Vagina (tissue), 2 donors: ENCODE data around the gene ZC3H12D. TPM values are rescaled to one million over a fixed set of nuclear protein-coding genes. Genes with fewer than 3 reads are reported as not detected.

Experiments used
- DNase-seq, 2 donors: peaks; one replicate each; pipeline ENCODE4 v3.0.0-alpha.2; 2017; ENCODE audit errors: extremely low spot score in 2 of 2
- H3K27ac ChIP-seq: fragments of 200-600 bp; sonication (generic); one replicate; pipeline ENCODE4 v1.5.1; 2019
- H3K27me3 ChIP-seq: fragments of 200-600 bp; sonication (generic); one replicate; pipeline ENCODE4 v1.5.1; 2019
- H3K36me3 ChIP-seq, 2 donors: fragments of 200-600 bp; sonication (generic); one replicate each; pipeline ENCODE4 v1.5.1; 2017 to 2019
- H3K4me1 ChIP-seq: fragments of 200-600 bp; sonication (generic); one replicate; pipeline ENCODE4 v1.5.1; 2019
- H3K4me3 ChIP-seq, 2 donors: fragments of 200-600 bp; sonication (generic); 1 replicate in 1 of 2; 2 replicates in 1 of 2; pipeline ENCODE4 v1.5.1; 2016 to 2019
- H3K9me3 ChIP-seq: fragments of 200-600 bp; sonication (generic); one replicate; pipeline ENCODE4 v1.5.1; 2019
- POLR2A ChIP-seq, 2 donors: fragments of 450-650 bp; IDR thresholded peaks; one replicate each; pipeline ENCODE4 v1.6.1; 2017; ENCODE audit warnings: antibody characterized with exemption in 2 of 2, mild to moderate bottlenecking in 2 of 2, moderate library complexity in 2 of 2
- POLR2AphosphoS5 ChIP-seq, 2 donors: sonication (generic); formaldehyde crosslinking; IDR thresholded peaks; one replicate each; pipeline ENCODE4 v1.9.0; 2017; ENCODE audit warnings: antibody characterized with exemption in 2 of 2, mild to moderate bottlenecking in 2 of 2, low read depth in 1 of 2; ENCODE audit not compliant: insufficient read depth in 1 of 2
- intact Hi-C: fragments of 100-400 bp; cut with DNase I; formaldehyde crosslinking; loops from one replicate; pipeline ENCODE4 v1.15.1; 2023
- total RNA-seq: library from RNA; depleted of rRNA; stranded (reverse); fragments of >200 nt; gene quantifications from one replicate; pipeline ENCODE4 v1.2.3, GENCODE V29; 2016
- TF ChIP-seq, protein P1 (sequence below), 3 experiments: fragments of 450-650 bp in 2 of 3; fragments of 200-600 bp in 1 of 3; sonication (generic) in 1 of 3; IDR thresholded peaks; one replicate each; pipeline ENCODE4 v1.5.1; 2017 to 2019; ENCODE audit warnings: antibody characterized with exemption in 3 of 3, mild to moderate bottlenecking in 2 of 3, moderate library complexity in 2 of 3

ZC3H12D gene
- 2.2 TPM for total RNA-seq

DNA sequence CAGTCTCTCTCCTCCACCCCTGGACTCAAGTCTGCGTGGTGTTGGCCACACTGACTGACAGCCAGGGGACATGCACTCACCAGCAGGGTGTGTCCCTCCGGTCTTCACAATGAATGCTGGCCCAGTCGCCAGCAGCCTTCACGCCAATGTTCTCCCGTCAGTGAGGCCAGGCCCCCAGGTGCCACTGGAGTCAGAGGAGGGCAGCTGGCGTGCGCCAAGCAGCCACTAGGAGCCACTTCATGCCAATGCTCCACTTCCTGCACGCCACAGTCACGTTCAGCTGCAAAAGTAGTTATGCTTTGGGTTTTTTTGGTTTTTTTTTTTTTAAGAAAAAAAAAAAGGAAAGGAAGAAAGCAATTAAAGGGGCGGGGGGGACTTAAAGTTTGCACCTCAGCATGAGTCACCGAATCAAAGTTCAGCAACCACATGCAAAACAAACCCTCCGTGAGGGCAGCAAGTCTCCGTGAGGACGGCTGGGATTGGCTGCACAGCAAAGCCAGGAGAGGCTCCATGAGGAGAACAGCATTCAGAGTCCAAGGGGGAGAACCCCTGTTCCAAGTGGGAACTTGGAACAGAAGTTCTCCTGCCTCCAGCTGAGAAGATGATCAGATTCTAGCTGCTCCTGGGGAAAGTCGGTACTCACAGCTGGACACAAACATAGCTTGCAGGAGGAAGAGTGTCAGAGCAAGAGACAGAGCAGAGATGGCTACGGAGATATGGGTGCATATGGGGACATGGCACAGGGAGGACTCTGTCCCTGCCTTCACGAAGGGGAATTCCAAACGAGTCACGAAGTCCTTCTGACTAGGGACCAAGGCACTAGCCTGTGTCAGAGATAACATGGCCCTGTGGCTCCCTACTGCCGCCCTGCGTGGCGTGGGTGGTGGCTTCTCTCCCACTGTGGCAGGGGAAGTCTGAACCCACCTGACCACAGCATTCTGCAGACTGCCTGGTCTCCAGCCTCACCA, at the start of gene ZC3H12D:
ZC3H12D (minus strand) TSS at position 282 of the 968 bp plus-strand sequence. CDS start 10,471 bp downstream, outside the sequence.
- Histone ChIP-seq H3K27me3 (no peaks in the 10 kb centered on the region), H3K36me3 (no peaks in the 10 kb centered on the region), H3K9me3 (no peaks in the 10 kb centered on the region), H3K27ac (peak within 1 kb of the TSS; percentile 20), H3K4me1 (peaks cover 17% of the 10 kb centered on the region), H3K4me3 (peak within 1 kb of the TSS in 1 of 2 donors; percentile 17)
- TF ChIP-seq, protein P1, sequence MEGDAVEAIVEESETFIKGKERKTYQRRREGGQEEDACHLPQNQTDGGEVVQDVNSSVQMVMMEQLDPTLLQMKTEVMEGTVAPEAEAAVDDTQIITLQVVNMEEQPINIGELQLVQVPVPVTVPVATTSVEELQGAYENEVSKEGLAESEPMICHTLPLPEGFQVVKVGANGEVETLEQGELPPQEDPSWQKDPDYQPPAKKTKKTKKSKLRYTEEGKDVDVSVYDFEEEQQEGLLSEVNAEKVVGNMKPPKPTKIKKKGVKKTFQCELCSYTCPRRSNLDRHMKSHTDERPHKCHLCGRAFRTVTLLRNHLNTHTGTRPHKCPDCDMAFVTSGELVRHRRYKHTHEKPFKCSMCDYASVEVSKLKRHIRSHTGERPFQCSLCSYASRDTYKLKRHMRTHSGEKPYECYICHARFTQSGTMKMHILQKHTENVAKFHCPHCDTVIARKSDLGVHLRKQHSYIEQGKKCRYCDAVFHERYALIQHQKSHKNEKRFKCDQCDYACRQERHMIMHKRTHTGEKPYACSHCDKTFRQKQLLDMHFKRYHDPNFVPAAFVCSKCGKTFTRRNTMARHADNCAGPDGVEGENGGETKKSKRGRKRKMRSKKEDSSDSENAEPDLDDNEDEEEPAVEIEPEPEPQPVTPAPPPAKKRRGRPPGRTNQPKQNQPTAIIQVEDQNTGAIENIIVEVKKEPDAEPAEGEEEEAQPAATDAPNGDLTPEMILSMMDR (IDR thresholded peaks at IDR 0.05), result no peak
- TF ChIP-seq POLR2AphosphoS5 (IDR thresholded peaks at IDR 0.05; ENCODE audit: insufficient read depth in 1 of 2, low read depth in 1 of 2), result peak in 1 of 2 donors; percentile 25
- intact Hi-C loops, result no loop called here
- DNase-seq, result no peak

DNA sequence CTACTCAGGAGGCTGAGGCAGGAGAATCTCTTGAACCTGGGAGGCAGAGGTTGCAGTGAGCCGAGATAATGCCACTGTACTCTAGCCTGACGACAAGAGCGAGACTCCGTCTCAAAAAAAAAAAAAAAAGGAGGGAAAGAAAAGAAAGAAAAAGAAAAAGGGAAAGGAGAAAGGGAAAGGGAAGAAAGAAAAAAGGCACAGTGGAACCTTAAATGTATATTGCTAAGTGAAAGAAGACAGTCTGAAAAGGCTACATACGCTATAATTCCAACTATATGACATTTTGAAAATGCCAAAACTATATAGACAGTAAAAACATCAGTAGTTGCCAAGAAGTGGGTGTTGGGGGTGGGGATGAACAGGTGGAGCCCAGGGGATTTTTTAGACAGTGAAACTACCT, 44.8 kb upstream of the ZC3H12D start:
- intact Hi-C loops, result no loop called here
- DNase-seq, result no peak
- no peaks in the 10 kb centered on the region for H3K4me1 ChIP-seq
- no peak overlapping the region for H3K4me3 ChIP-seq
- no peaks in the 10 kb centered on the region for H3K27me3 ChIP-seq
- no peaks in the 10 kb centered on the region for H3K9me3 ChIP-seq
- no peak overlapping the region for H3K27ac ChIP-seq
- H3K36me3 ChIP-seq, result peaks cover 0 to 81% of the 10 kb centered on the region in 2 donors
- TF ChIP-seq, protein P1 (IDR thresholded peaks at IDR 0.05), result no peak

DNA sequence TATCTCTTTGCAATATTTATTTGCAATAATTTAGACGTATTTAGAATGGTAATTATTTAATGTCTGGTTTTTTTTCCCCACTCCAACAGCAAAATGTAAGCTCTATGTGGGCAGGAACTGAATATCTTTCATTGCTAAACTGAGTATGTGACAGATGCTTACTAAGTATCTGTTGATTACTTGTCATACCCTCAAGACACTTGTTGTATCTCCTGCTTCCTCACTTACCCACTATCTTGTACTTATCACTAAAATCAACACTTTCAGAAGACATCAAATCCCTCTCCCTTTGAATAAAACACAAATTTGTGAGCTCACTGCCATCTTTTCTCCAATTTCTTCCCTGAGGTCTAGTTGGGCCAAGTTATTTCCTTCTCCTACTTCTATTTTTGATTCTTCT, 30.7 kb upstream of the ZC3H12D start:
- DNase-seq, result no peak
- Histone ChIP-seq H3K4me1 (no peaks in the 10 kb centered on the region), H3K27me3 (no peaks in the 10 kb centered on the region), H3K9me3 (no peaks in the 10 kb centered on the region), H3K4me3 (no peak overlapping the region), H3K27ac (no peak overlapping the region), H3K36me3 (peaks cover 0 to 24% of the 10 kb centered on the region in 2 donors)
- intact Hi-C loops, result loop anchor here (5.0 to 10.0 kb wide), 4 partner anchors 81 to 481 kb away; partner anchors contain the start of gene TAB2
- no peak for TF ChIP-seq POLR2AphosphoS5 (IDR thresholded peaks at IDR 0.05; ENCODE audit: insufficient read depth in 1 of 2, low read depth in 1 of 2)
- TF ChIP-seq, protein P1 (IDR thresholded peaks at IDR 0.05), result no peak
- TF ChIP-seq POLR2A (IDR thresholded peaks at IDR 0.05), result no peak

DNA sequence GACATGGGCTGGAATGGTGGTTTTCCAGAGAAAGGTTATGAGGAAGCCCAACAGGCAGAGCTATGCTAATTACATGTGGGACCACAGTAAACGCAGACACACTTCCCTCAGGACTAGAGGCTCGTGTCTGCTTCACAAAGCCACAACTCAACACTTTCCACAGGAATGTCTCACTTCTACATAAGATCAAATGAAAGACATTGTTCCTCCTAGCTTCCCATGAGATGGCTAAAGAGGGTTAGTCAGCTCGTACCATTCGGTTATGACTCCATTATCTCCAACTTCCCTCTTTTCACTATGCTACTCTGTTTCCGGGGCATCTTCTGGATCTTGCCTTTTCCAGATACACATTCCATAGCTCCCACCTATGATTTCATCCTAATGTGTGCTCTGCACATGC, 29.1 kb upstream of the ZC3H12D start:
- TF ChIP-seq, protein P1 (IDR thresholded peaks at IDR 0.05), result no peak
- TF ChIP-seq POLR2A (IDR thresholded peaks at IDR 0.05), result no peak
- no peak for TF ChIP-seq POLR2AphosphoS5 (IDR thresholded peaks at IDR 0.05; ENCODE audit: insufficient read depth in 1 of 2, low read depth in 1 of 2)
- H3K36me3 ChIP-seq, result peaks cover 0 to 21% of the 10 kb centered on the region in 2 donors
- H3K4me3 ChIP-seq, result no peak overlapping the region
- no peaks in the 10 kb centered on the region for H3K4me1 ChIP-seq
- intact Hi-C loops, result loop anchor here (10.0 kb wide), 3 partner anchors 79 to 479 kb away; partner anchors contain the start of gene TAB2
- H3K9me3 ChIP-seq, result no peaks in the 10 kb centered on the region
- no peaks in the 10 kb centered on the region for H3K27me3 ChIP-seq
- H3K27ac ChIP-seq, result no peak overlapping the region
- no peak for DNase-seq
